Fibroblast of pulmonary artery (primary cell): ENCODE data around the gene ADAMTSL3.

Source experiments
- DNase-seq: peaks from one replicate; pipeline ENCODE4 v3.0.0-alpha.2; 2010; ENCODE audit warnings: low read depth
- H3K4me3 ChIP-seq: replicated peaks from 2 replicates; pipeline ENCODE4 v1.5.1; 2011; ENCODE audit warnings: low read depth, mild to moderate bottlenecking, control low read depth, low read length, moderate library complexity
- TF ChIP-seq, protein P1 (sequence below): IDR thresholded peaks from 2 replicates; pipeline ENCODE4 v1.5.1; 2011; ENCODE audit warnings: mild to moderate bottlenecking, control low read depth, low read length, inconsistent platforms; ENCODE audit errors: missing control alignments

Gene ADAMTSL3

DNA sequence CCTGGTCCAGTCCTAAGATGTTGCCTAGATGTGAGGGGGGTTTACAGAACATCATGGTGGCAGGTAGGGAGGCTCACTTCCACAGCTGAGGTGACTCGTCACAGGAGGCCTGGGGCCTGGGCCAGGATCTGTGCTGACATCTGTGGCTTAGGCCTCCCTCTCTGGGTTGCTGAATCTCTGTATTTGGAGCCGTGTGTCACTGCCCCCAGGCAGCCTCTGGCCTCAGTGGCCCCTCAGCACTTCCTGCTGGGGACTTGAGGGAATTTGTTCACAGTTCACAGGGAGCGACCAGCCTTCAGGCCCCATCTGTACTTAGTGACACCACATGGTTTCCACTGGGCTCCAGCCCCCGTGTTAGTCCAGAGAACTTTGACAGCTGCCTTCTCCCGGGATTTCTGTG lies 41.7 kb upstream of the ADAMTSL3 start:
- DNase-seq: no peak
- TF ChIP-seq, protein P1, sequence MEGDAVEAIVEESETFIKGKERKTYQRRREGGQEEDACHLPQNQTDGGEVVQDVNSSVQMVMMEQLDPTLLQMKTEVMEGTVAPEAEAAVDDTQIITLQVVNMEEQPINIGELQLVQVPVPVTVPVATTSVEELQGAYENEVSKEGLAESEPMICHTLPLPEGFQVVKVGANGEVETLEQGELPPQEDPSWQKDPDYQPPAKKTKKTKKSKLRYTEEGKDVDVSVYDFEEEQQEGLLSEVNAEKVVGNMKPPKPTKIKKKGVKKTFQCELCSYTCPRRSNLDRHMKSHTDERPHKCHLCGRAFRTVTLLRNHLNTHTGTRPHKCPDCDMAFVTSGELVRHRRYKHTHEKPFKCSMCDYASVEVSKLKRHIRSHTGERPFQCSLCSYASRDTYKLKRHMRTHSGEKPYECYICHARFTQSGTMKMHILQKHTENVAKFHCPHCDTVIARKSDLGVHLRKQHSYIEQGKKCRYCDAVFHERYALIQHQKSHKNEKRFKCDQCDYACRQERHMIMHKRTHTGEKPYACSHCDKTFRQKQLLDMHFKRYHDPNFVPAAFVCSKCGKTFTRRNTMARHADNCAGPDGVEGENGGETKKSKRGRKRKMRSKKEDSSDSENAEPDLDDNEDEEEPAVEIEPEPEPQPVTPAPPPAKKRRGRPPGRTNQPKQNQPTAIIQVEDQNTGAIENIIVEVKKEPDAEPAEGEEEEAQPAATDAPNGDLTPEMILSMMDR: no peak
- H3K4me3 ChIP-seq: no peak overlapping the region

DNA sequence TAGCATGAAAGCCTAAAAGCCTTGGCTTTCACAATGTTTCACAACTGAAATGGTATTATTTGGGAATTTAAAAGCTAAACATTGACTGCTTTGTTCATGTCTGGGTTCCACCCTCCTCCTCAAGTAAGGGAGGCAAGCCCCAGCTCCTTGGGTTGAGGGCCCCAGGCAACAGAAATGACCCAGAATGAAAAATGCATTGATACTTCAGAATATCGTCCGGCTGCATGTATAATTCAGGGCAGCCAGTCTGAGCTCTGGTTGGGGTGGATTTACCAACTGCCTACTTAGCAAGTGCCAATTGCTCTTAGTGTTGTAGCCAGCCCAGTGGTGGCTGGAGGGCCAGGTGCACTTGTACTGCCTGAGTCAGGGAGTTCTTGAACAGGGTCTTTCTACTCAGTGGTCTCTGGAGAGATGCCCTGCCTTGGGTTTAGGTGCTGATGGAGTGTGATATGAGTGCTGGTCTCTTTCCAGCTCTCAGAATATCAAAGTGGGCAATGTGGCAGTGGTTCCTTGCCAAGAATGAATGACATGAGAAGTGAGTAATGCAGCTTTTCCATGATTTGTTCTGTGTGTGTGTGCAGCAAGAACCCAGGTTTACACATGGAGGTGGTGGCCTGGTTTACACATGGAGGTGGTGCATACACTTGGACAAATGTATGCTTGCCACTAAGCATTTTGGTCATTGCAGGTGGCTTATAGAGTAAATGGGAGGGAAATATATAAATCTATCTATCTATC lies 40.9 kb upstream of the ADAMTSL3 start:
- TF ChIP-seq, protein P1: no peak
- DNase-seq: no peak
- H3K4me3 ChIP-seq: no peak overlapping the region

DNA sequence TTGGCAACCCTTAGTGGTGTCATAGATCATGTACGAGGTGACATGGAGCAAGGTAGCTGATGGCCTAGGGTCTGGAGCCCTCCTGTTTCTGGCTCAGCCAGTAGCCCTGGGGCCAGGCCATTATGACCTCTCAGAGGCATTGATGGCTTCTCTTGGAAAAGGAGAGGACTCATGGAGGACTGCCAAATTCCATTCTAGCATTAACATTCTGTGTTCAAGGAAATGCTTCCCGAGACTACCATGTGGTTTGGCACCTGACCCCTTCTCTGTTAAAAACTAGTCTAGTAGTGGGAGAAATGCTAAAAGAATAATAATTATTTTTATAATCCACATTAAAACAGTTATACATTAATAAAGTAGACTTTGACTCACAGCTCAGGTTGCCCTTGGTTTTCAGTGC lies 40.2 kb upstream of the ADAMTSL3 start:
- DNase-seq: peak; percentile 3
- H3K4me3 ChIP-seq: no peak overlapping the region
- TF ChIP-seq, protein P1: no peak

DNA sequence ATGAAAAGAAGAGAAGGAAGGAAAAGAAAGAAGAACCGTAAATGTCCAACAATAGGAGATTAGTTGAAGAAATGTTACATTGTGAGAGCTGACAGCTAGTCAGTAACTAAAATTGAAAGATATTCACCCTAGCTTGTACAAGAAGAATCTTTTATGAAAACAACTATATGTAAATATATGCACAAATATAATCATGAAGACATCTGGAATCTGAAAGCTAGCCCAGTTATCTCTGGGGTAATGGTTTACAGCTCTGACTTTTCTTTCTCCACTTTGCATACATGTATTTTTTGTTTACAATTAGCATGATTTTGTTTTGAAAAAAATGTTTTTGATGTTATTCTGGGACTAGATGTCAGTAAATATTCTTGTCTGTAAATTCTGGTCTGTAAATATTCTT lies 37.1 kb upstream of the ADAMTSL3 start:
- TF ChIP-seq, protein P1: no peak
- no peak overlapping the region for H3K4me3 ChIP-seq
- no peak for DNase-seq

DNA sequence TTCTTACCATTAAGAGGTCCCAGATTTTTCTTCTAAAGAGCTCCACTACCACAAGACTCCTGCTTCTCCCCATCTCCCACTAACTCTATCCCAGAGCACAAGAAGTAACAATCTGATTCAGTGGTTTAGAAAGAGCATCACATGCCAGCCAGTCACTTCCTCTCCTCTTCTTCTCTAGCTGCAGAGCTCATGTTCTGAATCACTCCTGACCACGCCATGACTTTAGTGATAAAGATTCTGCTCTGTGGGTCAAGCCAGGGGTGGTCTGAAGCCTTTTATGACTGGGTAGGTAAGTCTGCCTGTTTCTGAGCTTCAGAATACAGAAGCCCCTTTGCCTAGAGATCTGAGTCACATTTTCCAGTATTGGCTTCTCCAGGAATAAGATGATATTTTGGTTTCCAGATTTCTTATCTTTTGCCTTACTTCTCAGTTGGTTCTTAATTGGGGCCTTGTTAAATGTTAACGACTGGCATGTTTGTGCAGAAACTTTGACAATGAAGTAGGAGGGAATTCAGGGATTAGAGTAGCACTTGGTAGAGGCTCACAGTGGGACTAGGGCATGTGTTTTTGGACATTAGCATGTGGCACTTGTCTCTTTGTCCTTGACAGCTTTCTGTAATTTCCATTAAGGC lies 27.6 kb upstream of the ADAMTSL3 start:
- no peak overlapping the region for H3K4me3 ChIP-seq
- DNase-seq: peak; percentile 11
- TF ChIP-seq, protein P1: no peak

DNA sequence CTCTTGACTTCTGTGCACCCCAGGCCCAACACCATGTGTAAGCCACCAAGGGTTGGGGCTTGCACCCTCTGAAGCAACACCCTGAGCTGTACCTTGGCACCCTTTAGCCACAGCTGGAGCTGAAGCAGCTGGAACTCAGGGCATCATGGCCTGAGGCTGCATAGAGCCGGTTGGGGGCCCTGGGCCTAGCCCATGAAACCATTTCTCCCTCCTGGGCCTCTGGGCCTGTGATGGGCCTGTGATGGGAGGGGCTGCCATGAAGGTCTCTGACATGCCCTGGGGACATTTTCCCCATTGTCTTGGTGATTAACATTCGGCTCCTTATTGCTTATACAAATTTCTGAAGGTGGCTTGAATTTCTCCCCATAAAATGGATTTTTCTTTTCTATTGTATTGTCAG lies 22.4 kb upstream of the ADAMTSL3 start:
- TF ChIP-seq, protein P1: no peak
- no peak overlapping the region for H3K4me3 ChIP-seq
- DNase-seq: no peak
